ENCODE data around the gene PPP1R1C.

Gene PPP1R1C

GRCh38 chr2:181971032-181971431, 14.6 kb upstream of the PPP1R1C start:
- peak; percentile 81 for DNase-seq (ENCODE audit: low read depth)
- TF ChIP-seq CTCF (IDR thresholded peaks at IDR 0.05; ENCODE audit: insufficient read depth, low read depth, low read length, missing control alignments), result no peak
- no peak overlapping the region for H3K4me3 ChIP-seq (ENCODE audit: low read length)

- DNase-seq (ENCODE audit: low read depth), result peak; percentile 73
- no peak for TF ChIP-seq CTCF (IDR thresholded peaks at IDR 0.05; ENCODE audit: insufficient read depth, low read depth, low read length, missing control alignments)
Measured at GRCh38 chr2:181972431-181973170, 13.1 kb upstream of the PPP1R1C start.

GRCh38 chr2:181973171-181973783, 12.4 kb upstream of the PPP1R1C start:
- H3K4me3 ChIP-seq (ENCODE audit: low read length), result no peak overlapping the region
- TF ChIP-seq CTCF (IDR thresholded peaks at IDR 0.05; ENCODE audit: insufficient read depth, low read depth, low read length, missing control alignments), result no peak
- no peak for DNase-seq (ENCODE audit: low read depth)

More at GRCh38 chr2:181972431-181973170, 13.1 kb upstream of the PPP1R1C start:
- H3K4me3 ChIP-seq (ENCODE audit: low read length), result no peak overlapping the region

- no peak for TF ChIP-seq CTCF (IDR thresholded peaks at IDR 0.05; ENCODE audit: insufficient read depth, low read depth, low read length, missing control alignments)
- peak; percentile 100 for DNase-seq (ENCODE audit: low read depth)
- H3K4me3 ChIP-seq (ENCODE audit: low read length), result no peak overlapping the region
Measured at GRCh38 chr2:181977661-181978350, 7.8 kb upstream of the PPP1R1C start.

- TF ChIP-seq CTCF (IDR thresholded peaks at IDR 0.05; ENCODE audit: insufficient read depth, low read depth, low read length, missing control alignments), result no peak
- peak; percentile 59 for DNase-seq (ENCODE audit: low read depth)
Measured at GRCh38 chr2:181978351-181979150, 7.1 kb upstream of the PPP1R1C start.

GRCh38 chr2:181984060-181984459, 1.6 kb upstream of the PPP1R1C start:
- no peak overlapping the region for H3K4me3 ChIP-seq (ENCODE audit: low read length)
- no peak for DNase-seq (ENCODE audit: low read depth)
- TF ChIP-seq CTCF (IDR thresholded peaks at IDR 0.05; ENCODE audit: insufficient read depth, low read depth, low read length, missing control alignments), result no peak

More at GRCh38 chr2:181978351-181979150, 7.1 kb upstream of the PPP1R1C start:
- no peak overlapping the region for H3K4me3 ChIP-seq (ENCODE audit: low read length)

All from epithelial cell of esophagus (primary cell).